ENCODE data around the gene CDH24. TPM values are rescaled to one million over a fixed set of nuclear protein-coding genes. Genes with fewer than 3 reads are reported as not detected.

The CDH24 gene
- total RNA-seq, 2 donors from 2014 or later: 16.9 to 17.2 TPM

- Histone ChIP-seq H3K4me3 (ENCODE audit: low read length) (no peak overlapping the region), H3K9ac (ENCODE audit: extremely low read depth, low read length, poor library complexity, severe bottlenecking) (no peak overlapping the region), H3K4me1 (ENCODE audit: control insufficient read depth, insufficient read depth, low read length) (peaks cover 19% of the 10 kb centered on the region), H3K9me3 (ENCODE audit: control insufficient read depth, low read length) (no peaks in the 10 kb centered on the region), H3K36me3 (ENCODE audit: control insufficient read depth, insufficient read depth, low read length) (no peaks in the 10 kb centered on the region), H3K27ac (ENCODE audit: low read depth, low read length) (no peak overlapping the region), H3K27me3 (ENCODE audit: control insufficient read depth, insufficient read depth, low read length, poor library complexity, severe bottlenecking) (no peaks in the 10 kb centered on the region)
- Mint-ChIP-seq H3K27ac (no peak overlapping the region), H3K9me3 (peaks cover 2% of the 10 kb centered on the region), H3K36me3 (ENCODE audit: low read depth) (peaks cover 5% of the 10 kb centered on the region), H3K4me3 (no peak overlapping the region), H3K4me1 (peaks cover 31% of the 10 kb centered on the region), H3K27me3 (ENCODE audit: insufficient read depth) (no peaks in the 10 kb centered on the region)
- DNase-seq: no peak
- TF ChIP-seq CTCF (conservative IDR thresholded peaks at IDR 0.05): no peak
- 90 to 95% methylated on average over 5 to 6 of the region's 6 CpGs for WGBS, 2 experiments (ENCODE audit: insufficient coverage in 1 of 2, insufficient read length in 1 of 2)
Observed at GRCh38 chr14:23043145-23043544, 14.2 kb downstream of the CDH24 start.

- Histone ChIP-seq H3K27me3 (ENCODE audit: control insufficient read depth, insufficient read depth, low read length, poor library complexity, severe bottlenecking) (no peaks in the 10 kb centered on the region), H3K9me3 (ENCODE audit: control insufficient read depth, low read length) (no peaks in the 10 kb centered on the region), H3K9ac (ENCODE audit: extremely low read depth, low read length, poor library complexity, severe bottlenecking) (no peak within 1 kb of the TSS), H3K27ac (ENCODE audit: low read depth, low read length) (no peak within 1 kb of the TSS), H3K4me3 (ENCODE audit: low read length) (no peak within 1 kb of the TSS), H3K4me1 (ENCODE audit: control insufficient read depth, insufficient read depth, low read length) (peaks cover 19% of the 10 kb centered on the region), H3K36me3 (ENCODE audit: control insufficient read depth, insufficient read depth, low read length) (no peaks in the 10 kb centered on the region)
- no peaks in the 10 kb centered on the region for H3K9me3 Mint-ChIP-seq
- no peak within 1 kb of the TSS for H3K27ac Mint-ChIP-seq
- H3K4me3 Mint-ChIP-seq: no peak within 1 kb of the TSS
- TF ChIP-seq CTCF (conservative IDR thresholded peaks at IDR 0.05): peak; percentile 43
- DNase-seq: no peak
- 94 to 95% methylated on average over 32 to 36 of the region's 36 CpGs for WGBS, 2 experiments (ENCODE audit: insufficient coverage in 1 of 2, insufficient read length in 1 of 2)
- no peaks in the 10 kb centered on the region for H3K27me3 Mint-ChIP-seq (ENCODE audit: insufficient read depth)
- H3K36me3 Mint-ChIP-seq (ENCODE audit: low read depth): peaks cover 2% of the 10 kb centered on the region
- peaks cover 31% of the 10 kb centered on the region for H3K4me1 Mint-ChIP-seq
Observed at GRCh38 chr14:23042162-23042965, 15.0 kb downstream of the CDH24 start, which contains the start of gene PSMB11. TSS of gene PSMB11 (plus strand) at chr14:23042212. CDS start at chr14:23042226, 14 bp downstream.

DNA sequence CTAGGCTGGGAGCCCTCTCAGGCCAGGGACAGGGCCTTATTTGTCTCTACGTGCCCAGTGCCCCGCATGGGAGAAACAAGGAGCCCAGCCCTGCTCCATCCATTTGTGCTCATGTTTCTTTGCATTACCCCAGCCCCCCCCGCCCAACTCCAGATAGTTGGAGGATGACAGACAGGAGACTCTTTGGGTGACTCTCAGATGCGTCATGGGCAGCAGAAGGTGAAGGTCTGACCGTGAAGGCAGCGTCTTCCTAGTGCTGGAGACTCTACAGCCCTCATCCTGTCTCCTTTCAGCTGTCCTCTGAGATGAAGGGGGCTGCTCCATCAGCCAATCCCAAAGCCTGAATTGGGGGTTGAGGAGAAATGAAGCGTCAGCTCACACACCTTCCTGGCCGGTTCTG, 15.6 kb downstream of the CDH24 start:
- H3K4me1 ChIP-seq (ENCODE audit: control insufficient read depth, insufficient read depth, low read length): peaks cover 19% of the 10 kb centered on the region
- Mint-ChIP-seq H3K9me3 (no peaks in the 10 kb centered on the region), H3K4me1 (peaks cover 31% of the 10 kb centered on the region), H3K36me3 (ENCODE audit: low read depth) (no peaks in the 10 kb centered on the region), H3K4me3 (no peak overlapping the region), H3K27ac (no peak overlapping the region), H3K27me3 (ENCODE audit: insufficient read depth) (no peaks in the 10 kb centered on the region)
- no peaks in the 10 kb centered on the region for H3K36me3 ChIP-seq (ENCODE audit: control insufficient read depth, insufficient read depth, low read length)
- DNase-seq: no peak
- TF ChIP-seq CTCF (conservative IDR thresholded peaks at IDR 0.05): no peak
- H3K4me3 ChIP-seq (ENCODE audit: low read length): no peak overlapping the region
- no peaks in the 10 kb centered on the region for H3K27me3 ChIP-seq (ENCODE audit: control insufficient read depth, insufficient read depth, low read length, poor library complexity, severe bottlenecking)
- no peak overlapping the region for H3K27ac ChIP-seq (ENCODE audit: low read depth, low read length)
- H3K9me3 ChIP-seq (ENCODE audit: control insufficient read depth, low read length): no peaks in the 10 kb centered on the region
- 92 to 96% methylated on average over 4 to 8 of the region's 8 CpGs for WGBS, 2 experiments (ENCODE audit: insufficient coverage in 1 of 2, insufficient read length in 1 of 2)
- no peak overlapping the region for H3K9ac ChIP-seq (ENCODE audit: extremely low read depth, low read length, poor library complexity, severe bottlenecking)
